ENCODE results near the gene LRCH4.
A peak's percentile ranks its signal among the peaks of the same experiment; 100 is the strongest.
"Not testable (repeated sequence)": the region's sequence is repeated elsewhere in the genome, so short reads cannot be mapped to it uniquely, and the experiment has no call there.

The LRCH4 gene

DNA sequence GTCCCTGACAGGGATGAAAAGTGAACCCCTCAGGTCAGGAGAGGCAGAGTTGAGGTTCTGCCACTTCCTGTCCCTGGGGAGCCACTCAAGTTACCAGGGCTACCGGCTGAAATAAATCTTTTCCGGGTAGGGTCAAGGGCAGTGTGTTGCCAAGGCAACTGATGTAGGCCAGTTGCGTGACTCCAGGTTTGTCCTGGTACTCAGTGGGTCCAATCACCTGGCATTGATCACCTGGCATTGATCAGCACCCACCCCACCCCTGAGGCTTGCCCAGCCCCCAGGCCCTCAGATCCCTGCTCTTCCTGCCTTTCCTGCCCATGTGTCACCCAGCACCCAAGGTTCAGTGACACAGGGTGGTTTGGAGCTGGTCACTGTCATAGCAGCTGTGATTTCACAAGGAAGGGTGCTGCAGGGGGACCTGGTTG lies 18.2 kb downstream of the LRCH4 start:
- DNase-seq (ENCODE audit: low read depth) = peak; percentile 52
- TF ChIP-seq, protein P1, sequence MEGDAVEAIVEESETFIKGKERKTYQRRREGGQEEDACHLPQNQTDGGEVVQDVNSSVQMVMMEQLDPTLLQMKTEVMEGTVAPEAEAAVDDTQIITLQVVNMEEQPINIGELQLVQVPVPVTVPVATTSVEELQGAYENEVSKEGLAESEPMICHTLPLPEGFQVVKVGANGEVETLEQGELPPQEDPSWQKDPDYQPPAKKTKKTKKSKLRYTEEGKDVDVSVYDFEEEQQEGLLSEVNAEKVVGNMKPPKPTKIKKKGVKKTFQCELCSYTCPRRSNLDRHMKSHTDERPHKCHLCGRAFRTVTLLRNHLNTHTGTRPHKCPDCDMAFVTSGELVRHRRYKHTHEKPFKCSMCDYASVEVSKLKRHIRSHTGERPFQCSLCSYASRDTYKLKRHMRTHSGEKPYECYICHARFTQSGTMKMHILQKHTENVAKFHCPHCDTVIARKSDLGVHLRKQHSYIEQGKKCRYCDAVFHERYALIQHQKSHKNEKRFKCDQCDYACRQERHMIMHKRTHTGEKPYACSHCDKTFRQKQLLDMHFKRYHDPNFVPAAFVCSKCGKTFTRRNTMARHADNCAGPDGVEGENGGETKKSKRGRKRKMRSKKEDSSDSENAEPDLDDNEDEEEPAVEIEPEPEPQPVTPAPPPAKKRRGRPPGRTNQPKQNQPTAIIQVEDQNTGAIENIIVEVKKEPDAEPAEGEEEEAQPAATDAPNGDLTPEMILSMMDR (IDR thresholded peaks at IDR 0.05; ENCODE audit: low read depth, low read length) = no peak
- TF ChIP-seq POLR2A (IDR thresholded peaks at IDR 0.05; ENCODE audit: extremely low read depth, insufficient read length) = no peak
- no peak for TF ChIP-seq MYC (IDR thresholded peaks at IDR 0.05; ENCODE audit: low read depth, low read length)
- TF ChIP-seq, protein P2, sequence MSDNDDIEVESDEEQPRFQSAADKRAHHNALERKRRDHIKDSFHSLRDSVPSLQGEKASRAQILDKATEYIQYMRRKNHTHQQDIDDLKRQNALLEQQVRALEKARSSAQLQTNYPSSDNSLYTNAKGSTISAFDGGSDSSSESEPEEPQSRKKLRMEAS (IDR thresholded peaks at IDR 0.05; ENCODE audit: low read depth, low read length) = no peak
- no peak overlapping the region for H3K4me3 ChIP-seq (ENCODE audit: low read depth, low read length)

DNA sequence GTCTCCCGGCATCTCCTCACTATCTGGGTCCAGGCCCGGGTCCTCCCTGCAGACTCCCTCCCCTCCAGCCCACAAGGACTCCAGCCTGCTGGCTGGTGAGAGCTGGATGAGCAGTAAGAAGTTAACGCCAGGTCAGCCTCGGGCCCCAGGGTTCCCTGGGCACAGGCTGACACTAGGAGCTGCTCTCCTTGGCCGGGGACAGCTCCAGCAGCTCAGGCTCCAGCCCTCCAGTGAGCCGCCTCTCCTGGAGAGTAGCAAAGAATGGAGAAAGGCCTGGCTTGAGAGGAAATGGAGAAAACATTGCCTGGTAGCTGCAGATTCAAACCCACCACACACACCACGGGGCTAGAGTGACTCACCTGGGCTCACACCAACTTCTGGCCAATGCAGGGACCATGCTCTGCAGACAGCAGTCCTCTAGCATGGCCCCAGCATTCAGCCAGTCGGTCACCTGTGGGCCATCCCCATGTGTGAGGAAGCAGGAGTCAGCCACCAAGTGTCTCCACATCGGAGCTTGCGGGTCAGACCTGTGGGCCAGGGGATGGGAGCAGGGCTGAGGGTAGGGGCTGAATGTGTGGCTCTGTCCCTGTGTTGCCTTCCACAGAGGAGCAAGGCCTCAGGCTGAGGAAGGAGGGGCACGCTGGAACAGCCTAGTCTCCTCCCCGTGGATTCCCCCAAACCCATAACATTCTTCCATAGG lies 18.7 kb downstream of the LRCH4 start:
- no peak for TF ChIP-seq POLR2A (IDR thresholded peaks at IDR 0.05; ENCODE audit: extremely low read depth, insufficient read length)
- TF ChIP-seq, protein P2 (IDR thresholded peaks at IDR 0.05; ENCODE audit: low read depth, low read length) = no peak
- TF ChIP-seq MYC (IDR thresholded peaks at IDR 0.05; ENCODE audit: low read depth, low read length) = no peak
- TF ChIP-seq, protein P1 (IDR thresholded peaks at IDR 0.05; ENCODE audit: low read depth, low read length) = no peak
- no peak for DNase-seq (ENCODE audit: low read depth)
- H3K4me3 ChIP-seq (ENCODE audit: low read depth, low read length) = no peak overlapping the region

DNA sequence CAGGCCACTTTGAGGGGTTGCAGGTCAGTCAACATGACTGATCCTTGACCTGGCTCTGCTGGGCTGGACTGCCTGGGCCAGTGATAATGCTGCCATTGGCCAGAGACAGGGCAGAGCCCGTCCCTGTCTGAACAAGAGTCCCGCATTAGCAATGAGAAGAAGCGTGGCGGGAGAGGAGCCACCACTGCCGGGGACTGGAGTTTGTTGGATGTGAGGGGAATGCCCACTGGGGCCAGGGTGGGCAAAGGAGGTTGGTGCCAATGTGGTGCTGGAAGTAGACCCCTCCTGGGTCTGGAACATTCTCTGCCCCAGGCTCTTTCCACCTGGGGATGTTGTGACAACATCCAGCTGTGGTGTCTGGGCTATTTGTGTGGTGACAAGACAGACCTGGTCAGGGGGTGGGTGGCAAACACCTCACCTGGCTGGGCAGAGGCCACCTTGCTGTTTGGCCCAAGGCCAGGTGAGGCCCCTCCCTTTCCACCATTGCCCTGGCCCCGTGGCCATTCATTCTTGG lies 19.9 kb downstream of the LRCH4 start:
- TF ChIP-seq MYC (IDR thresholded peaks at IDR 0.05; ENCODE audit: low read depth, low read length) (no peak), POLR2A (IDR thresholded peaks at IDR 0.05; ENCODE audit: extremely low read depth, insufficient read length) (no peak)
- TF ChIP-seq, protein P2 (IDR thresholded peaks at IDR 0.05; ENCODE audit: low read depth, low read length) = no peak
- TF ChIP-seq, protein P1 (IDR thresholded peaks at IDR 0.05; ENCODE audit: low read depth, low read length) = no peak
- H3K4me3 ChIP-seq (ENCODE audit: low read depth, low read length) = no peak overlapping the region
- DNase-seq (ENCODE audit: low read depth) = no peak

DNA sequence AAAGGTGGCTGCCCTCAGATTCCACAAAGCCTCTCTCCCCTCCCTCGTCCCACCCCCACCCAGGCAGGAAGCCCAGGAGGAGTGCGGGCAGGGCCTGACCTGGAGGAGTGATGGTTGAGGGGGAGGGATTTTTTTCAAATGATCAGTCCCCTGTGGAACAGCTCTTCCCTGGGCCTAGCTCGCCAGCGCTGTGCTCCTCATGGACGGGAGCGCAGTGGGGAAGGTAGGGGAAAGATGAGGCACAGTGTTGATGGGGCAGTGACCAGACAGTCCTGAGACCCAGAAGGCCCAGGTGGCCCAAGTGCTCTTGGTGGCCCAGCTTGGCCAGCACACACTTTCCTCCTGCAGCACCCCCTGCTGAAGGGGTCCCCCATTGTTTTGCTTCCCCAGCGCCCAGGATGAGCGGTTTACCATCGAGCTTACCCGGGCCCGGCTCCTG lies 20.8 kb downstream of the LRCH4 start:
- no peak for DNase-seq (ENCODE audit: low read depth)
- no peak overlapping the region for H3K4me3 ChIP-seq (ENCODE audit: low read depth, low read length)
- no peak for TF ChIP-seq POLR2A (IDR thresholded peaks at IDR 0.05; ENCODE audit: extremely low read depth, insufficient read length)
- TF ChIP-seq, protein P2 (IDR thresholded peaks at IDR 0.05; ENCODE audit: low read depth, low read length) = no peak
- TF ChIP-seq MYC (IDR thresholded peaks at IDR 0.05; ENCODE audit: low read depth, low read length) = no peak
- TF ChIP-seq, protein P1 (IDR thresholded peaks at IDR 0.05; ENCODE audit: low read depth, low read length) = no peak

DNA sequence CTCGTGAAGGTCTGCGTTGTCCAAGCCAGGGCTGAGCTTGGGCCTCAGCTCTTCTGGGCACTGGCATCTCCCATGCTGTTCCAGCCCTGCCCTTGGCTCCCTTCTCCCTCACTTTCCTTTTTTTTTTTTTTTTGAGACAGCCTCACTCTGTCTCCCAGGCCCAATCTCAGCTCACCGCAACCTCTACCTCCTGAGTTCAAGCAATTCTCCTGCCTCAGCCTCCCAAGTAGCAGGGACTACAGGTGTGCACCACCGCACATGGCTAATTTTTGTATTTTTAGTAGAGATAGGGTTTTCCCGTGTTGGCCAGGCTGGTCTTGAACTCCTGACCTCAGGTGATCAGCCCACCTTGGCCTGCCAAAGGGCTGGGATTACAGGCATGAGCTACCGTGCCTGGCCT lies 21.5 kb downstream of the LRCH4 start:
- not testable (repeated sequence) for DNase-seq (ENCODE audit: low read depth); H3K4me3 ChIP-seq (ENCODE audit: low read depth, low read length)

DNA sequence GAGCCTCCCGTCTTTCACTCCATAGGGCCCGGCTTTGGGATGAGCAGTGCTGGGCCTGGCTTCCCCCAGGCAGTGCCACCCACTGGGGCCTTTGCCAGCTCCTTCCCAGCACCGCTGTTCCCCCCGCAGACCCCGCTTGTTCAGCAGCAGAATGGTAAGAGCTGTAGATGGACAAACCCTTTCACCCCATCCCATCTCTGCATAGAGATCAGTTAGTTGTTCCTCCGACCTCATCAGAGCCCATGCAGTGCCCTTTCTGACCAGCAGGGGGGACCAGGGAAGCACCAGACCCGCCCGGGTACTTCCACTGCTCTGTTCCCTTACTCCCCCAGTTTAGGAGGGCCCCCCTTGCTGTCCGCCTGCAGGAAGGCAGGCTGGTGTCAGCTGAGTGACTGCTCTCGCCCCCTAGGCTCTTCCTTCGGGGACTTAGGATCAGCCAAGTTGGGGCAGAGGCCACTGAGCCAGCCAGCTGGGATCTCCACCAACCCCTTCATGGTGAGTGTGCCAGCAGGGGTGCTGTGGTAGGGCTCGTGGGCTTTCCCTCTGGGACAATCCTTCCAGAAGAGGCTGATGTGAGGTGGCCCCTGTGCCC lies 22.0 kb downstream of the LRCH4 start:
- peak; percentile 89 for DNase-seq (ENCODE audit: low read depth)
- TF ChIP-seq, protein P1 (IDR thresholded peaks at IDR 0.05; ENCODE audit: low read depth, low read length) = peak; percentile 99
- TF ChIP-seq MYC (IDR thresholded peaks at IDR 0.05; ENCODE audit: low read depth, low read length) (peak; percentile 68), POLR2A (IDR thresholded peaks at IDR 0.05; ENCODE audit: extremely low read depth, insufficient read length) (no peak)
- TF ChIP-seq, protein P2 (IDR thresholded peaks at IDR 0.05; ENCODE audit: low read depth, low read length) = peak; percentile 58; the same call in 1 of the 2 replicates
- H3K4me3 ChIP-seq (ENCODE audit: low read depth, low read length) = no peak overlapping the region
